GM19099 (cell line): ENCODE results near the gene EIF4A3.

Experiments
- POLR2A ChIP-seq: IDR thresholded peaks from 3 replicates; pipeline ENCODE4 v1.6.1; 2011; ENCODE audit warnings: low read depth; ENCODE audit not compliant: insufficient read length; ENCODE audit errors: extremely low read depth

EIF4A3 gene

GRCh38 chr17:80110927-80111701 is 35.8 kb downstream of the EIF4A3 start:
- no peak for TF ChIP-seq POLR2A

DNA sequence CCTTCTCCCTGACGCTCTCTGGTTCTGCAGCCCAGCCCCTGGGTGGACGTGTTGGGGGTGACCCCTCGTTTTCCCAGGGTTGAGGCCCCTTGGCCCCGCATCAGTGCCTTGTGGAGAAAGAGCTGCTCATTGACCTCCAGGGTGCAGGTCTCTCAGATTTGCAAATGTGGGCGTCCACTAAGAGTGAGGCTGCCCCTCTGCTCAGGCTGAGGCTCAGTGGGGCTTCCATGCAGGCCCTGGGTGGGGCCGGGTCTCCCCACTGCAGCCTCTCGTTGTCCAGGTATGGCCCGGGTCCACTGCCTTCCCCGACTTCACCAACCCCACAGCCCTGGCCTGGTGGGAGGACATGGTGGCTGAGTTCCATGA is 36.5 kb downstream of the EIF4A3 start:
- no peak for TF ChIP-seq POLR2A

GRCh38 chr17:80109713-80110446 is 37.0 kb downstream of the EIF4A3 start:
- no peak for TF ChIP-seq POLR2A

DNA sequence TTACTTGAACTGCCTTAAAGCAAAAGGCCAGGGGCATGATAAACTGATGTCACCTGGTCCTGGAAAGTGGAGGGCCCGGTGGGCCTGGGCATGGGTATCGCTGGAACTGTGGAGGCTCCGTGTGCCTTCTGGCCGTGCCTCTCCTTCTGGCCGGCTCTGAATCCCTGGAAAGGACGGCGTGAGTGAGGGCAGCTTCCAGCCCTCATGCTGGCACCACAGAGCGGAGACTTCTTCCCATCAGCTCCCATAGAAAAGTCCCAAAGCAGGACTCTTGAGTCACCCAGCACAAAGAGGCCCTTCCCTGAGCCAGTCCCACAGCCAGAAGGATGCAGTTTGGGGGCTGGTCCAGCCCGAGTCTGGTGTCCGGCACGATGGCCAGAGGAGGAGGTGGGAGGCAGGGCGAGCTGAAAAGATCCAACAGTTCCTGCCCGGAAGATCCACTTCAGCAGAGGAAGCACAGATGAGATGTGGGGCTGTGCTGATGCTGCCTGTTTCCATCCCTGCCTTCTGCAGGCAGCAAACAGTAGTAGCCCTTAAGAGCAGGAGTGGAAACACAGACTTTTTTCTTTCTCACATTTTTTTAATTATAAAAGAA is 37.8 kb downstream of the EIF4A3 start:
- no peak for TF ChIP-seq POLR2A

GRCh38 chr17:80108036-80108971 is 38.6 kb downstream of the EIF4A3 start:
- TF ChIP-seq POLR2A, result no peak

DNA sequence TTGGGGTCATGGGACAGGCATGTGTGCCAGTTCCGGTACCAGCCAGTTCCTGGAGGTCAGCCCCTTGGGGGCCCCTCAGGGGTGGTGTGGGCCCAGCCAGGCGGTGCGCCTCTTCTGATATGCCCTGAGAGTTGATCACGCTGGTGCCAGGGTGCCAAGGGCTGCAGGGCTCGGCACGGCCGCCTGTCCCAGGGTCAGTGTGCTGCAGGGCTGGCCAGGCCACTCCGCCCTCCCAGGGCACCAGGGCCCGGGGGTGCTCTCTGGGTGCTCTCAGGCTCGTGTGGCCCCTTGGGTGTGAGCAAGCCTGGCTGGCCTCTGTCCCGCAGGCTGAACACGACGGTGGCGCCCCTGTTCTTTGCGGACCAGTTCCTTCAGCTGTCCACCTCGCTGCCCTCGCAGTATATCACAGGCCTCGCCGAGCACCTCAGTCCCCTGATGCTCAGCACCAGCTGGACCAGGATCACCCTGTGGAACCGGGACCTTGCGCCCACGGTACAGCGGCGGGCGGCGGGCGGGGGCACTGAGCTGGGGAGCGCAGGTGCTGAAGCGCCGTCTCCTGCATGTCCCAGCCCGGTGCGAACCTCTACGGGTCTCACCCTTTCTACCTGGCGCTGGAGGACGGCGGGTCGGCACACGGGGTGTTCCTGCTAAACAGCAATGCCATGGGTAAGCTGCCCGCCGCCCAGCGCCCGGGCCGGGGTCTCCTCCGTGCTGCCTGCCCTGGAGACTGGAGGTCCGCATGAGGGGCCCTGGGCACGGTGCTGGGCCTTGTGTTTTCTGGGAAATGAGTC is 39.5 kb downstream of the EIF4A3 start:
- no peak for TF ChIP-seq POLR2A

DNA sequence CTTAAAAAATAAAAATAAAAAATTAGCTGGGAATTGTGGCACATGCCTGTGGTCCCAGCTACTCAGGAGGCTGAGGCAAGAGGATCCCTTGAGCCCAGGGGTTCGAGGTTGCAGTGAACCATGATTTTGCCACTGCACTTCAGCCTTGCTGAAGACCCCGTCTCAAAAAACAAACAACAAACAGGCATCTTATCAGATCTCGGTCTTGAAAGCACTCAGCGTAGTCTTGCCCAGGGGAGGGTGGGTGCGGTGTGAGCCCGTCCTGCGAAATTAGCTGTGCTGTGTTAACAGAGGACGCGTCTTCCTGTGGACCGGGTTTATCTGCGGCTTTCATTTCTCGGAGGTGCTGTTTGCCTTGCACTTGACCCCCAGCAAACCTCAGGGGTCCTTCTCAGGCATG is 40.2 kb downstream of the EIF4A3 start:
- no peak for TF ChIP-seq POLR2A

DNA sequence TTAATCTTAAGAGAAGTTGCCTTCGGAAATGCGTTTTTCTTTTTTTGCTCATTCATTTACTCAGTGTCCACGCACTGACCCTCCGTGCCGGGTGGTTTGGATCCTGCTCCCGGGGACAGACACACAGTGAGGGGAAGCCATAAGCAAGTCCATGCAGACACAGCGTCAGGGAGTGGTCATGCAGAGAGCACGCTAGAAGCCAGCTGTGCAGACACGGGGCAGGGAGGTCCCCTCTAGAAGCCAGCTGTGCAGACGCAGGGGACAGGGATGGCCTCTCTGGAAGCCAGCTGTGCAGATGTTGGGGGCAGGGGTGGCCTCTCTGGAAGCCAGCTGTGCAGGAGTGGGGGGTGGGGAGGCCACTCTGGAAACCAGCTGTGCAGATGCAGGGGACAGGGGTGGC is 40.8 kb downstream of the EIF4A3 start:
- no peak for TF ChIP-seq POLR2A

GRCh38 chr17:80105762-80106161 is 41.2 kb downstream of the EIF4A3 start:
- no peak for TF ChIP-seq POLR2A

DNA sequence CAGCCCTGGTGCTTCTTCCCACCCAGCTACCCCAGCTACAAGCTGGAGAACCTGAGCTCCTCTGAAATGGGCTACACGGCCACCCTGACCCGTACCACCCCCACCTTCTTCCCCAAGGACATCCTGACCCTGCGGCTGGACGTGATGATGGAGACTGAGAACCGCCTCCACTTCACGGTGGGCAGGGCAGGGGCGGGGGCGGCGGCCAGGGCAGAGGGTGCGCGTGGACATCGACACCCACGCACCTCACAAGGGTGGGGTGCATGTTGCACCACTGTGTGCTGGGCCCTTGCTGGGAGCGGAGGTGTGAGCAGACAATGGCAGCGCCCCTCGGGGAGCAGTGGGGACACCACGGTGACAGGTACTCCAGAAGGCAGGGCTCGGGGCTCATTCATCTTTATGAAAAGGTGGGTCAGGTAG is 42.0 kb downstream of the EIF4A3 start:
- TF ChIP-seq POLR2A, result no peak

DNA sequence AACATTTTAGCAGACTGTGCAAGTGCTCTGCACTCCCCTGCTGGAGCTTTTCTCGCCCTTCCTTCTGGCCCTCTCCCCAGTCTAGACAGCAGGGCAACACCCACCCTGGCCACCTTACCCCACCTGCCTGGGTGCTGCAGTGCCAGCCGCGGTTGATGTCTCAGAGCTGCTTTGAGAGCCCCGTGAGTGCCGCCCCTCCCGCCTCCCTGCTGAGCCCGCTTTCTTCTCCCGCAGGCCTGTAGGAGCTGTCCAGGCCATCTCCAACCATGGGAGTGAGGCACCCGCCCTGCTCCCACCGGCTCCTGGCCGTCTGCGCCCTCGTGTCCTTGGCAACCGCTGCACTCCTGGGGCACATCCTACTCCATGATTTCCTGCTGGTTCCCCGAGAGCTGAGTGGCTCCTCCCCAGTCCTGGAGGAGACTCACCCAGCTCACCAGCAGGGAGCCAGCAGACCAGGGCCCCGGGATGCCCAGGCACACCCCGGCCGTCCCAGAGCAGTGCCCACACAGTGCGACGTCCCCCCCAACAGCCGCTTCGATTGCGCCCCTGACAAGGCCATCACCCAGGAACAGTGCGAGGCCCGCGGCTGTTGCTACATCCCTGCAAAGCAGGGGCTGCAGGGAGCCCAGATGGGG is 42.5 kb downstream of the EIF4A3 start:
- no peak for TF ChIP-seq POLR2A

- no peak for TF ChIP-seq POLR2A
These were observed 43.4 kb downstream of the EIF4A3 start for GRCh38 chr17:80103449-80104085.

GRCh38 chr17:80102664-80103448 is 44.1 kb downstream of the EIF4A3 start:
- TF ChIP-seq POLR2A, result no peak
